ENCODE results near the gene TNFRSF4. TPM values are rescaled to one million over a fixed set of nuclear protein-coding genes. Genes with fewer than 3 reads are reported as not detected.

Gene TNFRSF4
- total RNA-seq, 1 donor from 2014 or later: 0.31 TPM

DNA sequence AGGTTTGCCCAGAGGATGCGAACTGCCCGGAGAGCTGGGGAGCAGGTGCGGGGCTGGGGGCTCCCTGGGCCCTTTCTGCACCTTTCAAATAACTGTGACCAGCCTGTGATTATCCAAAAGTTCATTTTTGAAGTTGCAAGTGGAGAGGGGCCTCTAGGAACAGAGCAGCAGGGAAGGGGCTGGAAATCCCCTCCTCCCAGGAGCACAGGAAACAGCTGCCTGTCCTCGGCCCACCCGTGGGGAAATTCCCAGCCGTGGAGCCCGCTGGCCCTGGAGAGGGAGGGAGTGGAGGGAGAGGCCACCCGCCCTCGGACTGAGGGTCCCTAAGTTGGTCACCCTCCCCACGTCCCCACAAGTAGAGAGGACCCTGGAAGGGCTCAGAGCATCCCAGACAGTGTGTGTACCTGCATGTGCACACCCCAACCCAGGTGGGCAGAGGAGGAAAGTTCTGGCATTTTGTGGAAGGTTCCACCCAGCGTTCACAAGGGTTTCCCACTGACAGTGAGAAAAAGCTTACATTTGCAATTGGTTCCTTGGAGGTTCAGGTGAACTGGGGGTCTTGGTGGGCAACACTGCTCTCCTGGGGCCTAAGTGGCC is 1.2 kb upstream of the TNFRSF4 start:
- no peak for DNase-seq (ENCODE audit: extremely low spot score, unreplicated experiment)
- Mint-ChIP-seq H3K4me3 (no peak overlapping the region), H3K27me3 (no peaks in the 10 kb centered on the region), H3K27ac (no peak overlapping the region), H3K4me1 (ENCODE audit: unreplicated experiment) (no peaks in the 10 kb centered on the region), H3K9me3 (no peaks in the 10 kb centered on the region), H3K36me3 (no peaks in the 10 kb centered on the region)
- TF ChIP-seq, protein P1, sequence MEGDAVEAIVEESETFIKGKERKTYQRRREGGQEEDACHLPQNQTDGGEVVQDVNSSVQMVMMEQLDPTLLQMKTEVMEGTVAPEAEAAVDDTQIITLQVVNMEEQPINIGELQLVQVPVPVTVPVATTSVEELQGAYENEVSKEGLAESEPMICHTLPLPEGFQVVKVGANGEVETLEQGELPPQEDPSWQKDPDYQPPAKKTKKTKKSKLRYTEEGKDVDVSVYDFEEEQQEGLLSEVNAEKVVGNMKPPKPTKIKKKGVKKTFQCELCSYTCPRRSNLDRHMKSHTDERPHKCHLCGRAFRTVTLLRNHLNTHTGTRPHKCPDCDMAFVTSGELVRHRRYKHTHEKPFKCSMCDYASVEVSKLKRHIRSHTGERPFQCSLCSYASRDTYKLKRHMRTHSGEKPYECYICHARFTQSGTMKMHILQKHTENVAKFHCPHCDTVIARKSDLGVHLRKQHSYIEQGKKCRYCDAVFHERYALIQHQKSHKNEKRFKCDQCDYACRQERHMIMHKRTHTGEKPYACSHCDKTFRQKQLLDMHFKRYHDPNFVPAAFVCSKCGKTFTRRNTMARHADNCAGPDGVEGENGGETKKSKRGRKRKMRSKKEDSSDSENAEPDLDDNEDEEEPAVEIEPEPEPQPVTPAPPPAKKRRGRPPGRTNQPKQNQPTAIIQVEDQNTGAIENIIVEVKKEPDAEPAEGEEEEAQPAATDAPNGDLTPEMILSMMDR (conservative IDR thresholded peaks at IDR 0.05): no peak

DNA sequence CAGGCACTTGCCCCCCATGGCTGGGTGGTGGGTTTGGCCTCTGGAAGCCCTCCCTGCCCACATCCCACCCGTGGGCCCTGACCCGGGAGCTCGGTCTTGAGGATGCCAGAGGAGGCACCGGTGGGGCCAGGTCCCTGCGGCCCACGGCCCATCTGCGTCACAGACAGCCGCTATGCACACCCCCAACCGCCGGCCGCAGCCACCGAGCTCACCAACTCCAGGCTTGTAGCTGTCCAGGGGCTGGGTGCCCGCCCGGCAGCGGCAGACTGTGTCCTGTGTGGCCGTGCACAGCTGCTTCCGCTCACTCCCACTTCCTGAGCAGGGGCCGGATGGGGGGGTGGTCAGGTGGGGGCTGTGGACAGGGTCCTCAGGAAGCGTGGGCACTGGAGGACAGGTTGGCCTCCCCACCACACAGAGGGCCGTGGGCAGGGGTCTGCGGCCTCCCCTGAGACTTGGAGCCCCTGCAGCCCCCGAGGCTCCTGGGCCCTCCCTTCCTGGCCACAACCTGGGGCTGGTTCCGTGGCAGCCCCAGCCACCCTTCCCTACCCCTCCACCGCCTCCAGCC is 1.1 kb downstream of the TNFRSF4 start:
- TF ChIP-seq, protein P1 (conservative IDR thresholded peaks at IDR 0.05): no peak
- H3K27ac Mint-ChIP-seq: no peak overlapping the region
- no peaks in the 10 kb centered on the region for H3K9me3 Mint-ChIP-seq
- no peaks in the 10 kb centered on the region for H3K27me3 Mint-ChIP-seq
- DNase-seq (ENCODE audit: extremely low spot score, unreplicated experiment): no peak
- no peaks in the 10 kb centered on the region for H3K4me1 Mint-ChIP-seq (ENCODE audit: unreplicated experiment)
- H3K4me3 Mint-ChIP-seq: no peak overlapping the region
- H3K36me3 Mint-ChIP-seq: no peaks in the 10 kb centered on the region

DNA sequence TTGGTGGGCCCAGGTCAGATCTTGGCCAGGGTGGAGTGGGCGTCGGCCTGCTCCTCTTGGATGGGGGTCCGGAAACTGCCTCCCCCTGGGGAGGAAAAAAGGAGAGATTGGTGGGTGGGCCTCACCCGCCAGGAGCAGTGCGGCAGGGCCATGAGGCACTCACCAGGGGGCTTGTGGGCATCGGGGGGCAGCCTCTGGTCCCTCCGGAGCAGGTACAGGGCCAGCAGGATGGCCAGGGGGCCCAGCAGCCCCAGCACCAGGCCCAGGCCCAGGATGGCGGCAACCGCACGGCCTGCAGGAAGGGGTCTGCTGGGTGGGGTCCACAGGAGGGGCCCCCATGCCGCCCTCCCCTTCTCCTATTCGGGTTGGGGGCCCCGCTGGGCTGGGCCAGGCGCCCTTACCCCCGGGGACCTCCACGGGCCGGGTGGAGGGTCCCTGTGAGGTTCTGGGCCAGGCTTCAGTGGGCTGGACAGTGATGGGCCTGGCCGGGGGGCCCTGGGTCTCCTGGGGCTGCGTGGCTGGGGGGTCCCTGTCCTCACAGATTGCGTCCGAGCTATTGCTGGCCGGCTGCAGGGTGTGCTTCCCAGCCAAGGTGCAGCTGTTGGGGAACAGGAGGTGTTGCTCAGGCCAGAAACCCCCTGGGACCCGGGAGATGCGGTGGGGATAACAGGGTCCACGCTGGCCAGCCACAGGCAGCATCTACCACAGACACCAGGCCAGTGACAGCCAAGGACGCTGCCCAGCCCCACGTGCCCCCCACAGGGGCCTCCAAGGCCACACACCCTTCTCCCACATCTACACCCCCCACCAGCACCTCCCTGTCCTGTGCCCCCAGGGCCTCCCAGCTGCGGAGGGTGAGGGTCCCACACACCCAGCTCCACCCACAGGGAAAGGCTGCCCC is 2.2 kb downstream of the TNFRSF4 start:
- Mint-ChIP-seq H3K27ac (no peak overlapping the region), H3K27me3 (peaks cover under 1% of the 10 kb centered on the region), H3K4me1 (ENCODE audit: unreplicated experiment) (no peaks in the 10 kb centered on the region), H3K36me3 (no peaks in the 10 kb centered on the region), H3K4me3 (no peak overlapping the region), H3K9me3 (no peaks in the 10 kb centered on the region)
- no peak for DNase-seq (ENCODE audit: extremely low spot score, unreplicated experiment)
- TF ChIP-seq, protein P1 (conservative IDR thresholded peaks at IDR 0.05): no peak

DNA sequence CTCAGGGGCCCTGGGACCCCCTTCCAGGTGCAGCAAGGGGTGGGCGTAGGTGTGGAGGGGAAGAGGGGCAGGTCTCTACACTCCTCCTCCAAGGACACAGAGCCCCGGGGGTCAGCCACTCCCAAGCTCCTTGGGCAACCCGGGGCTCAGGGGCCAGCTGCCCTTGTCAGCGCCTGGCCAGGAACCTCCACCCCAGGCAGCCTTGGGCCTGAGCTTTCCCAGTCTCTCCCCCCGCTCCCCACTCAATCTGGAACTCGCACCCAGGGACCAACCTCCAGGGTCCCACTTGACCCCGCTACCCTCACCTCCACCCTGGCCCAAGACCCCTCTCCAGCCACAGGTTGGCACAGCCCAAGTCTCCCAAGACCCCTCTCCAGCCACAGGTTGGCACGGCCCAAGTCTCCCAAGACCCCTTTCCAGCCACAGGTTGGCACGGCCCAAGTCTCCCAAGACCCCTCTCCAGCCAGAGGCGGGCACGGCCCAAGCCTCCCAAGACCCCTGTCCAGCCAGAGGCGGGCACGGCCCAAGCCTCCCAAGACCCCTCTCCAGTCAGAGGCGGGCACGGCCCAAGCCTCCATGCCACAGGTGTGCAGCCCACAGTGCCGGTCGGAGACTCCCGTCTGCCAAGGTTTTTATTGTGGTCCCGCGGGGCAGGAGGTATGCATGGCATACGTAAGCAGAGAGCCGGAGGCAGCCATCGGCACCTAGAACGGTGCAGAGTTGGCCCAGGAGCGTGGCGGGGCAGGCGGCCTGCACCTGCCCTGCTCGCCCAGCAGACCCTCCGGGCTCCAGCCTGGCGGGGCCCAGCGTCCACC is 3.0 kb downstream of the TNFRSF4 start:
- H3K4me3 Mint-ChIP-seq: no peak overlapping the region
- H3K27me3 Mint-ChIP-seq: peaks cover 5% of the 10 kb centered on the region

More for the DNA sequence above, 3.0 kb downstream of the TNFRSF4 start:
- DNase-seq (ENCODE audit: extremely low spot score, unreplicated experiment): no peak
- Mint-ChIP-seq H3K4me1 (ENCODE audit: unreplicated experiment) (no peaks in the 10 kb centered on the region), H3K9me3 (no peaks in the 10 kb centered on the region), H3K27ac (no peak overlapping the region), H3K36me3 (no peaks in the 10 kb centered on the region)
- TF ChIP-seq, protein P1 (conservative IDR thresholded peaks at IDR 0.05): no peak
